ENCODE results near the gene TJP1.

The TJP1 gene

GRCh38 chr15:29689287-29689986 lies 132.8 kb downstream of the TJP1 start:
- no peak overlapping the region for H3K4me3 ChIP-seq (ENCODE audit: low read length)
- H3K9ac ChIP-seq (ENCODE audit: low read length), result no peak overlapping the region
- no peaks in the 10 kb centered on the region for H3K36me3 ChIP-seq (ENCODE audit: control insufficient read depth, insufficient read depth, low read length)
- H3K9me3 ChIP-seq (ENCODE audit: control insufficient read depth, low read length), result no peaks in the 10 kb centered on the region
- no peaks in the 10 kb centered on the region for H3K27me3 ChIP-seq (ENCODE audit: control insufficient read depth, insufficient read depth, low read length)
- peaks cover 48% of the 10 kb centered on the region for H3K4me1 ChIP-seq (ENCODE audit: control insufficient read depth, insufficient read depth, low read length)

DNA sequence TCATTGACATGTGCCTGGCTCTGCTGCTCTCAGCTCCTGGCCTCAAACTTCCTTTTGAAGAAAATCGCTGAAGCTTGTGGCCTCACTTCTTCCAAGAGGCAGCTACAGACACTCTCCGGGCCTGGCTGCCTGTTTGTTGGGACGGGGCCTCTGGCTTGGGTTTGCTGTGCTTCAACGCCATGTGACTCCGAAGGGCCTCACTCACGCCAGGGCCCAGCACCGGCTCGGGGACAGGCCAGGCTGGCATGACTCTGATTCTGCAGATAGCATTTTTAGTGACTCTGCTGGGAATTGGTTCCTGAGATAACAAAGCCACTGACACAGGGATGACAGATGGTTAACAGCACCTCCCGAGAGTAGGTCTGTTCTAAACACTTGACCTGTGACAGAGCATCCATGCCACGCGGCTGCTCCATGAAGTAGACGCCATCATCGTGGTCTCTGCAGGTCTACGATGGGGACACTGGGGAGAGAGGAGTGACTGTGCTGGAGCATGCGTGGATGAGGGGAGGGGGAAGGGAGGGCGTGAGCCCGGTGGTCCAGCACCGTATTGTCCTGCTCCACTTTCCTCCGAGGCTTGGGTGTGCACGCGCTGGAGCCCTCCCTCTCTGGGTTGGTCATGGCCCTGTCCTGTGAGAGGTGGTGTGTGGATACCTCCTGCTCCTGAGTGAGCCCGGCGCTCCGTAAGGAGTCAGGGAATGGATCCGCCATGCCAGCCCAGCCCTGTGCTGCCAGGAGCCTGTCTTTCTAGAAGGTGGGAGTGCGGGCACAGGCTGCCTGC lies 133.6 kb downstream of the TJP1 start:
- H3K9me3 ChIP-seq (ENCODE audit: control insufficient read depth, low read length), result no peaks in the 10 kb centered on the region
- H3K27me3 ChIP-seq (ENCODE audit: control insufficient read depth, insufficient read depth, low read length), result no peaks in the 10 kb centered on the region
- no peaks in the 10 kb centered on the region for H3K36me3 ChIP-seq (ENCODE audit: control insufficient read depth, insufficient read depth, low read length)
- H3K9ac ChIP-seq (ENCODE audit: low read length), result no peak overlapping the region
- H3K4me1 ChIP-seq (ENCODE audit: control insufficient read depth, insufficient read depth, low read length), result peaks cover 48% of the 10 kb centered on the region
- no peak overlapping the region for H3K4me3 ChIP-seq (ENCODE audit: low read length)

DNA sequence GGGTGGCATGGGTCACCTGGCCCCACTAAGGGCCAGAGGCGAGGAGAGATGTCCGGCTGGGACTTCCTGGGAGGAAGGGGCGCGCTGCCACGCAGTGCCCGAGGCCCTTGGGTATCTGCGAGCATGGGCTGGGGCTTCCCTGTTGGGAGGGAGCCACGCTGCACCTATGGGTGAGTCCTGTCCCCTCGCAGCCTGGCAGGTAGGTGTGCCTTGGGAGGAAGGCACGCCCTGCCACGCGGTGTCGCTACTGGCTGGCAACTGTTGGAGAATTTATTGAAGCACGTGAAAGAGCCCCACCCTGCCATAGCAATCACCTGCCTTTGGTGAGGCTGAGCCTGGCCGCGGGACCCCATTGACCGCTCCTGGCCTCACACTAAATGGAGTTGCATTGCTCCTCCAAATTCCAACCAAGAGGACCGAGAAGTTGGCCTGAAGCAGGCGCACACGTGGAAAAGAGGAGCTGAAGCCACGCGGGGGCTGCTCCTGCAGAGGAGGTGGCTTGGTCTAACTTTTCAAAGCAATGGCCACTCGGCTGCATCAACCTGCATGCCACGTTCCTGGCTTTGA lies 134.2 kb downstream of the TJP1 start:
- peak overlapping the region; percentile 56 for H3K4me3 ChIP-seq (ENCODE audit: low read length)
- H3K9ac ChIP-seq (ENCODE audit: low read length), result peak overlapping the region; percentile 67
- no peaks in the 10 kb centered on the region for H3K27me3 ChIP-seq (ENCODE audit: control insufficient read depth, insufficient read depth, low read length)
- no peaks in the 10 kb centered on the region for H3K9me3 ChIP-seq (ENCODE audit: control insufficient read depth, low read length)
- peaks cover 48% of the 10 kb centered on the region for H3K4me1 ChIP-seq (ENCODE audit: control insufficient read depth, insufficient read depth, low read length)
- no peaks in the 10 kb centered on the region for H3K36me3 ChIP-seq (ENCODE audit: control insufficient read depth, insufficient read depth, low read length)

GRCh38 chr15:29687204-29687815 lies 135.0 kb downstream of the TJP1 start:
- Histone ChIP-seq H3K9ac (ENCODE audit: low read length) (peak overlapping the region; percentile 67), H3K4me1 (ENCODE audit: control insufficient read depth, insufficient read depth, low read length) (peaks cover 48% of the 10 kb centered on the region), H3K4me3 (ENCODE audit: low read length) (peak overlapping the region; percentile 56)

GRCh38 chr15:29686445-29687203 lies 135.6 kb downstream of the TJP1 start:
- H3K9ac ChIP-seq (ENCODE audit: low read length), result peak overlapping the region; percentile 36
- no peaks in the 10 kb centered on the region for H3K27me3 ChIP-seq (ENCODE audit: control insufficient read depth, insufficient read depth, low read length)
- H3K4me3 ChIP-seq (ENCODE audit: low read length), result peak overlapping the region; percentile 56
- peaks cover 48% of the 10 kb centered on the region for H3K4me1 ChIP-seq (ENCODE audit: control insufficient read depth, insufficient read depth, low read length)
- no peaks in the 10 kb centered on the region for H3K9me3 ChIP-seq (ENCODE audit: control insufficient read depth, low read length)
- no peaks in the 10 kb centered on the region for H3K36me3 ChIP-seq (ENCODE audit: control insufficient read depth, insufficient read depth, low read length)

More at GRCh38 chr15:29687204-29687815, 135.0 kb downstream of the TJP1 start:
- Histone ChIP-seq H3K36me3 (ENCODE audit: control insufficient read depth, insufficient read depth, low read length) (no peaks in the 10 kb centered on the region), H3K27me3 (ENCODE audit: control insufficient read depth, insufficient read depth, low read length) (no peaks in the 10 kb centered on the region), H3K9me3 (ENCODE audit: control insufficient read depth, low read length) (no peaks in the 10 kb centered on the region)

GRCh38 chr15:29686079-29686425 lies 136.2 kb downstream of the TJP1 start:
- Histone ChIP-seq H3K27me3 (ENCODE audit: control insufficient read depth, insufficient read depth, low read length) (no peaks in the 10 kb centered on the region), H3K9me3 (ENCODE audit: control insufficient read depth, low read length) (no peaks in the 10 kb centered on the region), H3K9ac (ENCODE audit: low read length) (no peak overlapping the region), H3K4me1 (ENCODE audit: control insufficient read depth, insufficient read depth, low read length) (peaks cover 48% of the 10 kb centered on the region), H3K4me3 (ENCODE audit: low read length) (no peak overlapping the region), H3K36me3 (ENCODE audit: control insufficient read depth, insufficient read depth, low read length) (peaks cover under 1% of the 10 kb centered on the region)

- peaks cover 43% of the 10 kb centered on the region for H3K4me1 ChIP-seq (ENCODE audit: control insufficient read depth, insufficient read depth, low read length)
- H3K9me3 ChIP-seq (ENCODE audit: control insufficient read depth, low read length), result no peaks in the 10 kb centered on the region
- no peak overlapping the region for H3K4me3 ChIP-seq (ENCODE audit: low read length)
- no peak overlapping the region for H3K9ac ChIP-seq (ENCODE audit: low read length)
- no peaks in the 10 kb centered on the region for H3K27me3 ChIP-seq (ENCODE audit: control insufficient read depth, insufficient read depth, low read length)
- H3K36me3 ChIP-seq (ENCODE audit: control insufficient read depth, insufficient read depth, low read length), result peaks cover 3% of the 10 kb centered on the region
Observed at GRCh38 chr15:29685156-29686078, 136.9 kb downstream of the TJP1 start.

GRCh38 chr15:29682781-29683180 lies 139.5 kb downstream of the TJP1 start:
- Histone ChIP-seq H3K27me3 (ENCODE audit: control insufficient read depth, insufficient read depth, low read length) (no peaks in the 10 kb centered on the region), H3K4me1 (ENCODE audit: control insufficient read depth, insufficient read depth, low read length) (peaks cover 37% of the 10 kb centered on the region)

DNA sequence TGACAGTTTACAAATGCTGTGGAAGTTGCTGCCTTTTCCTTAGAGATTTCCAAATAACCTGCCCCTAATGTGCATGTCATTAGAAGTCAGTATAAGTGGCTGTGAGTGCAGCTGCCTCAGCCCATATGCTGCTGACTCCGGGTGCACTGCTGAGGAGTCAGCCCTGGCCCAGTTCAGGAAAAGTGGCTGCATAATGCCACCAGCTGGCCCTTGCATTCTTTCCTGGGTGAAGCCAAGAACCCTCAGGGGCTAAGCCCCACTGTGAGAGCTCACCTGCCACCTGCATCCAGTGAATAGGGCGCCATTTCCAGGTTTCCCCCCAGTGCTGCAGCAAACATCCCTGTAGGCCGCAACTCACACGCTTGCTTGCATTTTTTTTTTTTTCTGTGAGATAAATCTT lies 139.9 kb downstream of the TJP1 start:
- H3K4me1 ChIP-seq (ENCODE audit: control insufficient read depth, insufficient read depth, low read length), result peaks cover 33% of the 10 kb centered on the region
- no peak overlapping the region for H3K9ac ChIP-seq (ENCODE audit: low read length)
- H3K27me3 ChIP-seq (ENCODE audit: control insufficient read depth, insufficient read depth, low read length), result no peaks in the 10 kb centered on the region

More at GRCh38 chr15:29682781-29683180, 139.5 kb downstream of the TJP1 start:
- Histone ChIP-seq H3K36me3 (ENCODE audit: control insufficient read depth, insufficient read depth, low read length) (peaks cover 3% of the 10 kb centered on the region), H3K4me3 (ENCODE audit: low read length) (no peak overlapping the region), H3K9me3 (ENCODE audit: control insufficient read depth, low read length) (no peaks in the 10 kb centered on the region), H3K9ac (ENCODE audit: low read length) (no peak overlapping the region)

DNA sequence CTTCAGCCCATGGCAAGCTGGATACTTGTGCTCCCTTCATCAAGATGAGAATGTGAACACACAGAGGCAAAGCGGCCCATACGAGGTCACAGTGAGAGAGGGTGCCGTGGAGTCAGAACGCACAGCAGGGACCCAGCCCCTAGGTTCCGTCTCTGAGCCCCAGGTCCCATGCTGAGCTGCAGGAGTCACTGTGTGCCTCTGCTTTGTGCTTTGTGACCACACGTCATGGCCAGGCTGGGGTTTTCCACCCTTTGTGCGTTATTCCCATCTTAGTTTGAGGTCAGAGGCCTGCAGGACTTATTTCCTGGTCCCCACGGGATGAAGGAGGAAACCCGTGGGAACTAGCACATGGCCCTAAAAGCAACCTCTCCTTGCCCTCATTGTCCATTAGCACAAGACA lies 140.3 kb downstream of the TJP1 start:
- Histone ChIP-seq H3K4me1 (ENCODE audit: control insufficient read depth, insufficient read depth, low read length) (peaks cover 31% of the 10 kb centered on the region), H3K4me3 (ENCODE audit: low read length) (no peak overlapping the region), H3K9me3 (ENCODE audit: control insufficient read depth, low read length) (no peaks in the 10 kb centered on the region), H3K36me3 (ENCODE audit: control insufficient read depth, insufficient read depth, low read length) (peaks cover 3% of the 10 kb centered on the region), H3K27me3 (ENCODE audit: control insufficient read depth, insufficient read depth, low read length) (no peaks in the 10 kb centered on the region), H3K9ac (ENCODE audit: low read length) (no peak overlapping the region)

More for the DNA sequence above, 139.9 kb downstream of the TJP1 start:
- peaks cover 3% of the 10 kb centered on the region for H3K36me3 ChIP-seq (ENCODE audit: control insufficient read depth, insufficient read depth, low read length)
- H3K4me3 ChIP-seq (ENCODE audit: low read length), result no peak overlapping the region
- H3K9me3 ChIP-seq (ENCODE audit: control insufficient read depth, low read length), result no peaks in the 10 kb centered on the region

Measured in mucosa of stomach (tissue), 1 donor.